Endothelial cell of umbilical vein (primary cell): ENCODE measurements around the gene NDUFAF8. TPM values are rescaled to one million over a fixed set of nuclear protein-coding genes. Genes with fewer than 3 reads are reported as not detected.

Experiments used
- BruUV-seq: library from RNA; stranded (reverse); fragments of 400-500 nt; replicated peaks from 2 replicates; lab custom pipeline; 2021; lab: Mats Ljungman, UMichigan
- CTCF ChIA-PET: fragments of 300-600, 350-600 bp; sonication (Branson Sonifier 250); formaldehyde crosslinking; loops from one replicate; lab custom pipeline; 2021; ENCODE audit warnings: antibody characterized with exemption, inconsistent platforms; lab: Charles Lee
- POLR2A ChIA-PET: fragments of 300-600, 350-600 bp; sonication (Branson Sonifier 250); formaldehyde crosslinking; loops from one replicate; lab custom pipeline; 2021; ENCODE audit warnings: antibody characterized with exemption, inconsistent platforms; lab: Charles Lee
- DNase-seq: peaks from one replicate; pipeline ENCODE4 v3.0.0-alpha.2; 2011; ENCODE audit warnings: low read depth, low spot score
- FAIRE-seq: peaks from 2 replicates; lab custom pipeline; 2011; peaks lifted over from hg19 to GRCh38; lab: Jason Lieb, UNC
- H2AFZ ChIP-seq: 2 replicates; pipeline ENCODE4 v1.6.0; 2012; ENCODE audit warnings: low read depth, low read length, control low read depth, inconsistent platforms
- H3K27ac ChIP-seq: 2 replicates; pipeline ENCODE4 v1.5.1; 2011; ENCODE audit warnings: low read depth, mild to moderate bottlenecking, control low read depth, low read length, moderate library complexity; ENCODE audit not compliant: insufficient read depth
- H3K27me3 ChIP-seq, 2 experiments: 2 replicates each; pipeline versions ENCODE4 v1.6.0 to v1.6.1; 2011; ENCODE audit warnings: low read length in 2 of 2, mixed read lengths in 1 of 2; ENCODE audit not compliant: control insufficient read depth in 2 of 2, insufficient read depth in 2 of 2
- H3K36me3 ChIP-seq, 2 experiments: 2 replicates in 1 of 2; 3 replicates in 1 of 2; pipeline ENCODE4 v1.5.1; 2011; ENCODE audit warnings: low read length in 2 of 2, mild to moderate bottlenecking in 1 of 2, moderate library complexity in 1 of 2; ENCODE audit not compliant: control insufficient read depth in 2 of 2, insufficient read depth in 2 of 2; ENCODE audit errors: extremely low read depth in 1 of 2
- H3K4me1 ChIP-seq: 3 replicates; pipeline ENCODE4 v1.5.1; 2011; ENCODE audit warnings: mild to moderate bottlenecking, low read length; ENCODE audit not compliant: control insufficient read depth, insufficient read depth; ENCODE audit errors: extremely low read depth
- H3K4me2 ChIP-seq: 2 replicates; pipeline ENCODE4 v1.6.1; 2011; ENCODE audit warnings: low read length, control low read depth, mixed read lengths; ENCODE audit not compliant: insufficient read depth
- H3K4me3 ChIP-seq, 3 experiments: fragments of 200-600 bp in 1 of 3; sonication (generic), shearing (Covaris generic) in 1 of 3; replicated peaks in 1 of 3; 2 replicates each; pipeline ENCODE4 v1.5.1; 2011 to 2016; ENCODE audit warnings: control low read depth in 3 of 3, low read length in 3 of 3, mild to moderate bottlenecking in 2 of 3, inconsistent platforms in 1 of 3, low read depth in 1 of 3, moderate library complexity in 1 of 3; ENCODE audit not compliant: insufficient read depth in 1 of 3
- H3K79me2 ChIP-seq: 2 replicates; pipeline ENCODE4 v1.6.0; 2012; ENCODE audit warnings: low read length, inconsistent platforms; ENCODE audit not compliant: control insufficient read depth, insufficient read depth
- H3K9ac ChIP-seq: replicated peaks from 2 replicates; pipeline ENCODE3; 2011; ENCODE audit warnings: low read length, control low read depth; ENCODE audit not compliant: insufficient read depth; ENCODE audit errors: extremely low read depth
- H3K9me1 ChIP-seq: replicated peaks from 3 replicates; pipeline ENCODE4 v1.6.0; 2011; ENCODE audit warnings: mild to moderate bottlenecking, low read length; ENCODE audit not compliant: control insufficient read depth, insufficient read depth; ENCODE audit errors: extremely low read depth
- H3K9me3 ChIP-seq: replicated peaks from 2 replicates; pipeline ENCODE4 v1.5.1; 2012; ENCODE audit warnings: low read length, inconsistent platforms; ENCODE audit not compliant: control insufficient read depth, insufficient read depth
- H4K20me1 ChIP-seq: replicated peaks from 2 replicates; pipeline ENCODE3; 2011; ENCODE audit warnings: mild to moderate bottlenecking, low read length; ENCODE audit not compliant: control insufficient read depth, insufficient read depth; ENCODE audit errors: extremely low read depth
- EZH2 ChIP-seq: IDR thresholded peaks from 2 replicates; pipeline ENCODE4 v1.6.1; 2012; ENCODE audit warnings: borderline replicate concordance, low read depth, mild to moderate bottlenecking, moderate library complexity, low read length, inconsistent platforms; ENCODE audit not compliant: severe bottlenecking
- FOS ChIP-seq: IDR thresholded peaks from 2 replicates; pipeline ENCODE4 v1.6.1; 2011; ENCODE audit warnings: mild to moderate bottlenecking, low read length, moderate library complexity, borderline replicate concordance; ENCODE audit not compliant: insufficient read depth
- GATA2 ChIP-seq: IDR thresholded peaks from 2 replicates; pipeline ENCODE4 v1.7.0; 2011; ENCODE audit warnings: low read depth, mild to moderate bottlenecking, moderate library complexity, mixed read lengths, low read length; ENCODE audit not compliant: insufficient read length, insufficient read depth
- JUN ChIP-seq: IDR thresholded peaks from 2 replicates; pipeline ENCODE4 v1.6.1; 2011; ENCODE audit warnings: borderline replicate concordance, low read depth; ENCODE audit not compliant: insufficient read length, insufficient read depth
- MYC ChIP-seq: IDR thresholded peaks from one replicate; pipeline ENCODE4 v1.6.1; 2011; ENCODE audit warnings: mild to moderate bottlenecking, low read depth, low read length
- POLR2AphosphoS5 ChIP-seq: IDR thresholded peaks from 2 replicates; pipeline ENCODE4 v1.6.1; 2012; ENCODE audit warnings: low read depth, mild to moderate bottlenecking, control low read depth, low read length, moderate library complexity; ENCODE audit not compliant: insufficient read depth
- dilution Hi-C: fragments of 300-500 bp; cut with MboI; formaldehyde crosslinking; loops from one replicate; pipeline ENCODE4 v1.15.0; 2019; ENCODE audit warnings: low sequenced_read_pairs; ENCODE audit not compliant: extremely low pct_ligation_motif_present
- intact Hi-C: fragments of 100-400 bp; cut with micrococcal nuclease; formaldehyde crosslinking; loops from one replicate; pipeline ENCODE4 v1.10.0; 2022
- polyA plus RNA-seq, 4 experiments: library from polyadenylated mRNA; depleted of rRNA in 3 of 4; stranded (reverse) in 3 of 4; unstranded in 1 of 4; fragments of >200 nt; gene quantifications; 2 replicates each; pipeline versions ENCODE4 v1.2.1 to v1.2.3, GENCODE V29; 2011 to 2012; ENCODE audit warnings: missing spikeins in 1 of 4
- total RNA-seq: library from RNA; stranded (reverse); gene quantifications from 2 replicates; pipeline ENCODE4 v1.2.3, GENCODE V29; 2021
- TF ChIP-seq, protein P1 (sequence below), 2 donors: IDR thresholded peaks; 1 replicate in 1 of 2; 2 replicates in 1 of 2; pipeline ENCODE4 v1.5.1; 2011; ENCODE audit warnings: low read length in 2 of 2, mild to moderate bottlenecking in 2 of 2, moderate library complexity in 2 of 2, control low read depth in 1 of 2, inconsistent platforms in 1 of 2, low read depth in 1 of 2; ENCODE audit not compliant: insufficient read depth in 1 of 2; ENCODE audit errors: extremely low read depth in 1 of 2
- TF ChIP-seq, protein P2 (sequence below): IDR thresholded peaks from 2 replicates; pipeline ENCODE4 v1.6.1; 2011; ENCODE audit not compliant: insufficient read depth, insufficient read length

Gene NDUFAF8
- total and polyA plus RNA-seq, 2 donors (not counting 3 experiments of a cell fraction or from before 2014, with no cell fraction given), result 61.5 to 83.9 TPM

DNA sequence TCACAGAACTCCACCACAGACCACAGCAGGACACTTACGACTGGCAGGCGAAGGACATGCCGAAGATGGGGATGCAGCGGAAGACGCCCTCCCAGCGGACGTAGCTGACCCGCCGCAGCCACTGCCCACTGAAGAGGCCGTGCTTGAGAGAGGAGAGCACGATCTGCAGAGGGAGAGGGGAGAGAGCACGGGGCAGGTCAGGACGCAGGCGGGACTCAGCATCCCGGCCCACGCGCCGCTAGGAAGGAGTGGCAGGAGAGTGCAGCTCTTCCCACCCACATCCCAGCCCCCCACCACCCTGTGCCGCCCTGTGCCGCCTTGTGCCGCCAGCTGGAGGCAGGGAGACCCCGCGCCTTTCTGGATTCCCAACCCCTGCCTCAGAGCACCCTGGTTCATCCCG, 41.5 kb downstream of the NDUFAF8 start:
- FAIRE-seq, result no peak
- CTCF ChIA-PET, result interaction anchor here (1.6 kb wide), 1 partner anchor 11 kb away, joined by 4 read pairs; no protein-coding TSS in a partner anchor
- TF ChIP-seq JUN (no peak), EZH2 (no peak), FOS (no peak), MYC (no peak), POLR2AphosphoS5 (no peak), GATA2 (no peak)
- TF ChIP-seq, protein P1, sequence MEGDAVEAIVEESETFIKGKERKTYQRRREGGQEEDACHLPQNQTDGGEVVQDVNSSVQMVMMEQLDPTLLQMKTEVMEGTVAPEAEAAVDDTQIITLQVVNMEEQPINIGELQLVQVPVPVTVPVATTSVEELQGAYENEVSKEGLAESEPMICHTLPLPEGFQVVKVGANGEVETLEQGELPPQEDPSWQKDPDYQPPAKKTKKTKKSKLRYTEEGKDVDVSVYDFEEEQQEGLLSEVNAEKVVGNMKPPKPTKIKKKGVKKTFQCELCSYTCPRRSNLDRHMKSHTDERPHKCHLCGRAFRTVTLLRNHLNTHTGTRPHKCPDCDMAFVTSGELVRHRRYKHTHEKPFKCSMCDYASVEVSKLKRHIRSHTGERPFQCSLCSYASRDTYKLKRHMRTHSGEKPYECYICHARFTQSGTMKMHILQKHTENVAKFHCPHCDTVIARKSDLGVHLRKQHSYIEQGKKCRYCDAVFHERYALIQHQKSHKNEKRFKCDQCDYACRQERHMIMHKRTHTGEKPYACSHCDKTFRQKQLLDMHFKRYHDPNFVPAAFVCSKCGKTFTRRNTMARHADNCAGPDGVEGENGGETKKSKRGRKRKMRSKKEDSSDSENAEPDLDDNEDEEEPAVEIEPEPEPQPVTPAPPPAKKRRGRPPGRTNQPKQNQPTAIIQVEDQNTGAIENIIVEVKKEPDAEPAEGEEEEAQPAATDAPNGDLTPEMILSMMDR (IDR thresholded peaks at IDR 0.05; ENCODE audit: extremely low read depth in 1 of 2, insufficient read depth in 1 of 2, low read depth in 1 of 2, low read length in 2 of 2), result no peak
- TF ChIP-seq, protein P2, sequence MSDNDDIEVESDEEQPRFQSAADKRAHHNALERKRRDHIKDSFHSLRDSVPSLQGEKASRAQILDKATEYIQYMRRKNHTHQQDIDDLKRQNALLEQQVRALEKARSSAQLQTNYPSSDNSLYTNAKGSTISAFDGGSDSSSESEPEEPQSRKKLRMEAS, result no peak

More for the DNA sequence above, 41.5 kb downstream of the NDUFAF8 start:
- Histone ChIP-seq H3K9me3 (no peaks in the 10 kb centered on the region), H3K79me2 (peaks cover 6% of the 10 kb centered on the region), H4K20me1 (no peaks in the 10 kb centered on the region), H3K4me1 (peaks cover 9% of the 10 kb centered on the region), H3K9me1 (no peaks in the 10 kb centered on the region), H3K9ac (no peak overlapping the region), H3K4me2 (no peak overlapping the region), H3K27me3 (no peaks in the 10 kb centered on the region), H3K27ac (no peak overlapping the region), H2AFZ (no peak overlapping the region), H3K4me3 (no peak overlapping the region), H3K36me3 (peaks cover 9 to 43% of the 10 kb centered on the region in 2 experiments)
- POLR2A ChIA-PET, result no interaction called here
- intact Hi-C loops (no loop called here), dilution Hi-C loops (no loop called here)
- no peak for DNase-seq
- BruUV-seq, result no TSS peak
